Ascending aorta (tissue), 2 donors: ENCODE results near the gene MAML3. TPM values are rescaled to one million over a fixed set of nuclear protein-coding genes. Genes with fewer than 3 reads are reported as not detected.

Source experiments
- DNase-seq, 2 donors: peaks; one replicate each; pipeline ENCODE4 v3.0.0-alpha.2; 2019; ENCODE audit warnings: low spot score in 2 of 2
- H3K27ac ChIP-seq, 2 donors: fragments of 200-600 bp; sonication (generic); one replicate each; pipeline ENCODE4 v1.5.1; 2016 to 2017; ENCODE audit warnings: mild to moderate bottlenecking in 1 of 2
- H3K27me3 ChIP-seq: fragments of 200-600 bp; sonication (generic); one replicate; pipeline ENCODE4 v1.5.1; 2017
- H3K36me3 ChIP-seq, 2 donors: fragments of 200-600 bp; sonication (generic); one replicate each; pipeline ENCODE4 v1.5.1; 2016
- H3K4me1 ChIP-seq, 2 donors: fragments of 200-600 bp; sonication (generic); one replicate each; pipeline ENCODE4 v1.5.1; 2016 to 2017; ENCODE audit warnings: mild to moderate bottlenecking in 1 of 2
- H3K4me3 ChIP-seq, 2 donors: fragments of 200-600 bp; sonication (generic); one replicate each; pipeline ENCODE4 v1.5.1; 2016 to 2017; ENCODE audit warnings: mild to moderate bottlenecking in 1 of 2
- H3K9me3 ChIP-seq, 2 donors: fragments of 200-600 bp; sonication (generic); one replicate each; pipeline ENCODE4 v1.5.1; 2016
- CTCF ChIP-seq, 3 experiments: fragments of 200-600 bp in 2 of 3; fragments of 450-650 bp in 1 of 3; sonication (generic) in 2 of 3; IDR thresholded peaks; one replicate each; pipeline ENCODE4 v1.5.1; 2016 to 2019; ENCODE audit warnings: antibody characterized with exemption in 3 of 3, mild to moderate bottlenecking in 1 of 3, moderate library complexity in 1 of 3
- intact Hi-C: fragments of 100-400 bp; cut with DNase I; formaldehyde crosslinking; loops from one replicate; pipeline ENCODE4 v1.15.1; 2023
- total RNA-seq: library from RNA; depleted of rRNA; stranded (reverse); fragments of >200 nt; gene quantifications from one replicate; pipeline ENCODE4 v1.1.0, GENCODE V29; 2016

The MAML3 gene
- total RNA-seq, 1 donor from 2014 or later: 4.7 TPM

GRCh38 chr4:139783741-139784484, 370.1 kb downstream of the MAML3 start:
- H3K27ac ChIP-seq: no peak overlapping the region
- H3K27me3 ChIP-seq: no peaks in the 10 kb centered on the region
- no peaks in the 10 kb centered on the region for H3K4me1 ChIP-seq
- H3K36me3 ChIP-seq: no peaks in the 10 kb centered on the region
- TF ChIP-seq CTCF (IDR thresholded peaks at IDR 0.05): no peak
- intact Hi-C loops: no loop called here
- no peaks in the 10 kb centered on the region for H3K9me3 ChIP-seq
- no peak for DNase-seq
- no peak overlapping the region for H3K4me3 ChIP-seq

DNA sequence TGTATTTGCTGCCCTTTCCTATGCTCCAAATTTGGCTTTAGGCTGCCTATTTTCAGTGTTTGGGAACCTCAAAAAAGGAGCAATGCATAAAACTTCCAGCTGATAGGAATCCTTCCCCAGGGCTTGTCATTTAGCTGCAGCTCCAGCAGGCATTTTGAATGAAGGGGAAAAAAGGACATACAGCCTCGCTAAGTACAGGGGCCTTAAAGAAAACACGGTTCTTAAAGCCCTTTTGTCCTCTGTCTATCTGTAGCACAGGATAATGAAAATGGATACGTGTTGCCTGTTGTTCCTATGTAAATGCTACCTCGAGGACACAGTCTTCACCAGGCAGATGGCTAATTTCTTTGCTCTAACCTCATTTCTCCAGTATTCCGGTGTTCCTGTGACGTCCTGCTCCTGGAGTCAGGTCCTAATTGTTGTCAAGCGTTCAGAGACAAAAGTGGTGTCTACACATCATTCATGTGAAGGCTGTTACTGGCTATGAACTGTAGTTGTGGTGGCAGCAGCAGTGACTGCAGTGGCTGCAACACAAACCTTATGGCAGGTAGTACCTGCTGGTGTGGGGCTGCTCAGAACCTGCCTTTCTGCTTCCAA, 371.0 kb downstream of the MAML3 start:
- no peaks in the 10 kb centered on the region for H3K9me3 ChIP-seq
- H3K4me3 ChIP-seq: no peak overlapping the region
- no peaks in the 10 kb centered on the region for H3K4me1 ChIP-seq
- intact Hi-C loops: no loop called here
- H3K27ac ChIP-seq: no peak overlapping the region
- DNase-seq: no peak
- H3K27me3 ChIP-seq: no peaks in the 10 kb centered on the region
- no peak for TF ChIP-seq CTCF (IDR thresholded peaks at IDR 0.05)
- H3K36me3 ChIP-seq: no peaks in the 10 kb centered on the region

DNA sequence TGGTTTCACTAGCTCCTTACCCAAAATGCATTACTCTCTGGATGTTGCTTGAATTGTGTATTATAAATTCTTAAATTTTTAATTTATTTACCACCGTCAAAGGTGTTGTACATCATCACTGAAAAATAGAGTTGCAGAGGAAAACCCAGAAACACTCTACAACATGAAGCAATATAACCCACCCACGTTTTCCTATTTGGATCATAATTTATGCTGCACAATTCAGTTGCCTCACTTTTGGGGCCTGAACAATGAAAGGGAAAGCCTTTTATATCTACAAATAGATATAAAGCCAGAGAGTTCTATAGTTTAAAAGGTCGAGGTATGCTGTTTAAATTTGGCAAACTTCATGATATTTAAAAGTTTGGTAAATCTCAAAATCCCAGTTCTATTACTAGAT, 372.9 kb downstream of the MAML3 start:
- no peak overlapping the region for H3K4me3 ChIP-seq
- no peak for TF ChIP-seq CTCF (IDR thresholded peaks at IDR 0.05)
- intact Hi-C loops: no loop called here
- no peaks in the 10 kb centered on the region for H3K27me3 ChIP-seq
- H3K36me3 ChIP-seq: no peaks in the 10 kb centered on the region
- no peak for DNase-seq
- H3K9me3 ChIP-seq: no peaks in the 10 kb centered on the region
- no peaks in the 10 kb centered on the region for H3K4me1 ChIP-seq
- H3K27ac ChIP-seq: no peak overlapping the region

GRCh38 chr4:139779691-139780090, 374.3 kb downstream of the MAML3 start:
- no peaks in the 10 kb centered on the region for H3K9me3 ChIP-seq

GRCh38 chr4:139777757-139778156, 376.2 kb downstream of the MAML3 start:
- no peaks in the 10 kb centered on the region for H3K27me3 ChIP-seq
- no peaks in the 10 kb centered on the region for H3K9me3 ChIP-seq
- intact Hi-C loops: no loop called here
- H3K4me1 ChIP-seq: no peaks in the 10 kb centered on the region
- DNase-seq: no peak
- H3K36me3 ChIP-seq: no peaks in the 10 kb centered on the region
- no peak overlapping the region for H3K4me3 ChIP-seq
- no peak for TF ChIP-seq CTCF (IDR thresholded peaks at IDR 0.05)
- H3K27ac ChIP-seq: no peak overlapping the region

More at GRCh38 chr4:139779691-139780090, 374.3 kb downstream of the MAML3 start:
- no peaks in the 10 kb centered on the region for H3K27me3 ChIP-seq
- TF ChIP-seq CTCF (IDR thresholded peaks at IDR 0.05): no peak
- intact Hi-C loops: no loop called here
- no peak overlapping the region for H3K27ac ChIP-seq
- H3K4me1 ChIP-seq: no peaks in the 10 kb centered on the region
- no peaks in the 10 kb centered on the region for H3K36me3 ChIP-seq
- DNase-seq: no peak
- H3K4me3 ChIP-seq: no peak overlapping the region
